Neural cell (in vitro differentiated cells): ENCODE measurements around the gene SPOP. TPM values are rescaled to one million over a fixed set of nuclear protein-coding genes. Genes with fewer than 3 reads are reported as not detected.

ENCODE experiments used
- H2AFZ ChIP-seq: fragments of 200-600, 300-800 bp; sonication (generic), shearing (Covaris generic); 2 replicates; pipeline ENCODE4 v1.6.0; 2014; ENCODE audit warnings: low read depth, mild to moderate bottlenecking, antibody characterized with exemption, low read length, moderate library complexity
- H3F3A ChIP-seq: fragments of 200-600 bp; shearing (Covaris generic); 2 replicates; pipeline ENCODE4 v1.6.1; 2016; ENCODE audit warnings: mild to moderate bottlenecking, moderate library complexity, mixed read lengths, antibody characterized with exemption, low read length; ENCODE audit not compliant: insufficient read depth, poor library complexity, severe bottlenecking
- H3K27ac ChIP-seq: fragments of 200-600, 300-800 bp; sonication (generic), shearing (Covaris generic); 2 replicates; pipeline ENCODE4 v1.5.1; 2014; ENCODE audit warnings: mild to moderate bottlenecking, low read length, moderate library complexity
- H3K27me3 ChIP-seq: fragments of 300-800, 200-600 bp; sonication (generic), shearing (Covaris generic); 2 replicates; pipeline ENCODE4 v1.6.0; 2014; ENCODE audit warnings: mild to moderate bottlenecking, low read depth, low read length, moderate library complexity; ENCODE audit not compliant: insufficient read depth
- H3K36me3 ChIP-seq: fragments of 300-800, 200-600 bp; sonication (generic), shearing (Covaris generic); 2 replicates; pipeline ENCODE4 v1.5.1; 2014; ENCODE audit warnings: mild to moderate bottlenecking, antibody characterized with exemption, low read length, moderate library complexity; ENCODE audit not compliant: insufficient read depth
- H3K4me2 ChIP-seq: fragments of 300-800, 200-600 bp; sonication (generic), shearing (Covaris generic); 2 replicates; pipeline ENCODE4 v1.6.0; 2014; ENCODE audit warnings: mild to moderate bottlenecking, low read length
- H3K4me3 ChIP-seq: fragments of 300-800, 200-600 bp; sonication (generic), shearing (Covaris generic); 2 replicates; pipeline ENCODE4 v1.5.1; 2014; ENCODE audit warnings: mild to moderate bottlenecking, low read length, moderate library complexity
- H3K79me2 ChIP-seq: fragments of 200-600 bp; shearing (Covaris generic); replicated peaks from 2 replicates; pipeline ENCODE4 v1.6.0; 2014; ENCODE audit warnings: mild to moderate bottlenecking, low read length, moderate library complexity; ENCODE audit not compliant: insufficient read depth
- H3K9ac ChIP-seq: fragments of 300-800, 200-600 bp; sonication (generic), shearing (Covaris generic); 2 replicates; pipeline ENCODE4 v1.6.1; 2016; ENCODE audit warnings: mild to moderate bottlenecking, low read length, mixed read lengths
- H3K9me2 ChIP-seq: fragments of 200-600 bp; shearing (Covaris generic); 2 replicates; pipeline ENCODE4 v1.6.1; 2016; ENCODE audit warnings: mild to moderate bottlenecking, low read length, mixed read lengths; ENCODE audit not compliant: insufficient read depth
- H3K9me3 ChIP-seq: fragments of 200-600, 300-800 bp; sonication (generic), shearing (Covaris generic); 2 replicates; pipeline ENCODE4 v1.6.1; 2016; ENCODE audit warnings: mild to moderate bottlenecking, mixed run types, low read length, moderate library complexity, mixed read lengths
- H4K20me1 ChIP-seq: fragments of 200-600 bp; shearing (Covaris generic); 2 replicates; pipeline ENCODE4 v1.6.1; 2016; ENCODE audit warnings: mild to moderate bottlenecking, mixed run types; ENCODE audit not compliant: insufficient read depth
- EP300 ChIP-seq: fragments of 450-650 bp; conservative IDR thresholded peaks from 2 replicates; pipeline ENCODE4 v1.6.1; 2014; ENCODE audit warnings: antibody characterized with exemption, mild to moderate bottlenecking, moderate library complexity; ENCODE audit not compliant: poor library complexity, severe bottlenecking
- EZH2 ChIP-seq: fragments of 200-600, 300-800 bp; shearing (Covaris generic), sonication (generic); IDR thresholded peaks from 2 replicates; pipeline ENCODE4 v1.6.1; 2014; ENCODE audit warnings: antibody characterized with exemption, low read length, borderline replicate concordance, mild to moderate bottlenecking; ENCODE audit not compliant: insufficient read depth, poor library complexity, severe bottlenecking
- MXI1 ChIP-seq: fragments of 450-650 bp; conservative IDR thresholded peaks from 2 replicates; pipeline ENCODE4 v1.6.1; 2014; ENCODE audit warnings: antibody characterized with exemption, mild to moderate bottlenecking; ENCODE audit not compliant: poor library complexity, severe bottlenecking
- POLR2AphosphoS5 ChIP-seq: IDR thresholded peaks from 2 replicates; pipeline ENCODE4 v1.6.1; 2012
- RAD21 ChIP-seq: fragments of 450-650 bp; conservative IDR thresholded peaks from 2 replicates; pipeline ENCODE4 v1.6.1; 2014; ENCODE audit warnings: antibody characterized with exemption, mild to moderate bottlenecking, moderate library complexity
- SMC3 ChIP-seq: fragments of 450-650 bp; conservative IDR thresholded peaks from 2 replicates; pipeline ENCODE4 v1.6.1; 2014; ENCODE audit warnings: antibody characterized with exemption, mild to moderate bottlenecking, moderate library complexity; ENCODE audit not compliant: poor library complexity
- TAF1 ChIP-seq: IDR thresholded peaks from 2 replicates; pipeline ENCODE4 v1.6.1; 2012; ENCODE audit warnings: low read depth
- polyA plus RNA-seq: library from polyadenylated mRNA; depleted of rRNA; stranded (reverse); fragments of >200 nt; gene quantifications from 2 replicates; pipeline ENCODE4 v1.2.3, GENCODE V29; 2014
- TF ChIP-seq, protein P1 (sequence below): IDR thresholded peaks from 2 replicates; pipeline ENCODE4 v1.6.1; 2012; ENCODE audit warnings: borderline replicate concordance
- TF ChIP-seq, protein P2 (sequence below): fragments of 450-650 bp; IDR thresholded peaks from 2 replicates; pipeline ENCODE4 v1.5.1; 2014; ENCODE audit warnings: antibody characterized with exemption, mild to moderate bottlenecking, moderate library complexity; ENCODE audit not compliant: poor library complexity, severe bottlenecking

Gene SPOP
- polyA plus RNA-seq, 1 donor from 2014 or later = 71.9 TPM

DNA sequence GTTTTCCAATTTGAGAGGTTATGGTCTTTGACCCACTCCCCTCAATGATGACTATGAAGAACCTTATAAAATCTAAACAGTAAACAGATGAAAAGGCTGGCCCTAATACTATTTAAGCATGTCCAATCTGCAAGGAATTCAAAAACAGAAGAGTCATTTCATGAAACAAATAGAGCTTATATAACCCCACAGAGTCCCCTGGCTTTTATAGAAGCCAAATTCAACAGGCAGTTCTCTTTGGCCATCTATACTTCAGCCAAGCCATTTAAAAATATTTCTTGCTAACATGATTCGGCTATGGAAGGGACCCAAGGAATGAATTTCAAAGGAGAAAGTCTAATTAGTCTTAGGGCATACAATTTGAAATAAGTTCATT is 43.4 kb downstream of the SPOP start:
- H3K27me3 ChIP-seq = no peaks in the 10 kb centered on the region
- H3K27ac ChIP-seq = no peak overlapping the region
- no peak overlapping the region for H3K4me3 ChIP-seq
- no peaks in the 10 kb centered on the region for H3F3A ChIP-seq
- H3K79me2 ChIP-seq = peaks cover 36% of the 10 kb centered on the region
- no peak overlapping the region for H2AFZ ChIP-seq
- H3K9me3 ChIP-seq = no peaks in the 10 kb centered on the region
- no peaks in the 10 kb centered on the region for H3K9me2 ChIP-seq
- no peaks in the 10 kb centered on the region for H4K20me1 ChIP-seq
- peaks cover 3% of the 10 kb centered on the region for H3K36me3 ChIP-seq
- no peak overlapping the region for H3K9ac ChIP-seq
- H3K4me2 ChIP-seq = no peak overlapping the region
- TF ChIP-seq RAD21 (no peak), EP300 (no peak), POLR2AphosphoS5 (no peak), EZH2 (no peak), MXI1 (no peak), SMC3 (no peak), TAF1 (no peak)
- TF ChIP-seq, protein P1, sequence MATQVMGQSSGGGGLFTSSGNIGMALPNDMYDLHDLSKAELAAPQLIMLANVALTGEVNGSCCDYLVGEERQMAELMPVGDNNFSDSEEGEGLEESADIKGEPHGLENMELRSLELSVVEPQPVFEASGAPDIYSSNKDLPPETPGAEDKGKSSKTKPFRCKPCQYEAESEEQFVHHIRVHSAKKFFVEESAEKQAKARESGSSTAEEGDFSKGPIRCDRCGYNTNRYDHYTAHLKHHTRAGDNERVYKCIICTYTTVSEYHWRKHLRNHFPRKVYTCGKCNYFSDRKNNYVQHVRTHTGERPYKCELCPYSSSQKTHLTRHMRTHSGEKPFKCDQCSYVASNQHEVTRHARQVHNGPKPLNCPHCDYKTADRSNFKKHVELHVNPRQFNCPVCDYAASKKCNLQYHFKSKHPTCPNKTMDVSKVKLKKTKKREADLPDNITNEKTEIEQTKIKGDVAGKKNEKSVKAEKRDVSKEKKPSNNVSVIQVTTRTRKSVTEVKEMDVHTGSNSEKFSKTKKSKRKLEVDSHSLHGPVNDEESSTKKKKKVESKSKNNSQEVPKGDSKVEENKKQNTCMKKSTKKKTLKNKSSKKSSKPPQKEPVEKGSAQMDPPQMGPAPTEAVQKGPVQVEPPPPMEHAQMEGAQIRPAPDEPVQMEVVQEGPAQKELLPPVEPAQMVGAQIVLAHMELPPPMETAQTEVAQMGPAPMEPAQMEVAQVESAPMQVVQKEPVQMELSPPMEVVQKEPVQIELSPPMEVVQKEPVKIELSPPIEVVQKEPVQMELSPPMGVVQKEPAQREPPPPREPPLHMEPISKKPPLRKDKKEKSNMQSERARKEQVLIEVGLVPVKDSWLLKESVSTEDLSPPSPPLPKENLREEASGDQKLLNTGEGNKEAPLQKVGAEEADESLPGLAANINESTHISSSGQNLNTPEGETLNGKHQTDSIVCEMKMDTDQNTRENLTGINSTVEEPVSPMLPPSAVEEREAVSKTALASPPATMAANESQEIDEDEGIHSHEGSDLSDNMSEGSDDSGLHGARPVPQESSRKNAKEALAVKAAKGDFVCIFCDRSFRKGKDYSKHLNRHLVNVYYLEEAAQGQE = no peak
- TF ChIP-seq, protein P2, sequence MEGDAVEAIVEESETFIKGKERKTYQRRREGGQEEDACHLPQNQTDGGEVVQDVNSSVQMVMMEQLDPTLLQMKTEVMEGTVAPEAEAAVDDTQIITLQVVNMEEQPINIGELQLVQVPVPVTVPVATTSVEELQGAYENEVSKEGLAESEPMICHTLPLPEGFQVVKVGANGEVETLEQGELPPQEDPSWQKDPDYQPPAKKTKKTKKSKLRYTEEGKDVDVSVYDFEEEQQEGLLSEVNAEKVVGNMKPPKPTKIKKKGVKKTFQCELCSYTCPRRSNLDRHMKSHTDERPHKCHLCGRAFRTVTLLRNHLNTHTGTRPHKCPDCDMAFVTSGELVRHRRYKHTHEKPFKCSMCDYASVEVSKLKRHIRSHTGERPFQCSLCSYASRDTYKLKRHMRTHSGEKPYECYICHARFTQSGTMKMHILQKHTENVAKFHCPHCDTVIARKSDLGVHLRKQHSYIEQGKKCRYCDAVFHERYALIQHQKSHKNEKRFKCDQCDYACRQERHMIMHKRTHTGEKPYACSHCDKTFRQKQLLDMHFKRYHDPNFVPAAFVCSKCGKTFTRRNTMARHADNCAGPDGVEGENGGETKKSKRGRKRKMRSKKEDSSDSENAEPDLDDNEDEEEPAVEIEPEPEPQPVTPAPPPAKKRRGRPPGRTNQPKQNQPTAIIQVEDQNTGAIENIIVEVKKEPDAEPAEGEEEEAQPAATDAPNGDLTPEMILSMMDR = no peak

DNA sequence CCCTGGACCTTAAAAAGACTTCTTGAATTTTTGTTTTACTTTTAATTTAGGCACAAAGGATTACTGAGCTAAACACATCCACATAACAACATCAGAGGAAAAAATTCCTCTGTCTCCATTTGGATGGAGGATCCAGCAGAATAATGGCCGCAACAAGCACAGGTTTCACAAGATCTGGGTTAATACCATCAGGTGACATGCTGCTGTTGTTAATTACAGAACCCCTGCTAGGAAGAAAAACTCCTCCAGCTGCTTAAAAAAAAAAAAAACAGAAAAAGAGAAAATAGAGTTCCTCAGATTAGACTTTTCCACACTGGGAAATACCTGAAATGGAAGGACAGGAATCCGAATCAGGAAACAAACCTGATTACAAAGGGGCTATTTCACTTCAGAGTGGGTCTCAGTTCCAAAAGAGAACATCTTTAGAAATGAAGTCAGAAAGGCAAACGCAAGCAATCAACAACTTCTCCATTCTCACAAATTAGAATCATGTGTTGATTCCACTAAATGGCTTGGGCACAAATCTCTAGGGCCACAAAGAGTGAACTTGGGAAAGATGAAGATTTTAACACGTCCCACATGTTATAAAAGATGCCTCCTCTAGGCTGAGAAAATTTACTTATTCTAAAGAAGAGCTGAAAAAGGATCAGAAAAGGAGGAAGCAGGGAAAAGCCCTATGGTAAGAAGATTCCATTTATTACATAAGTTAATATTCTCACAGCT is 44.0 kb downstream of the SPOP start:
- peaks cover 36% of the 10 kb centered on the region for H3K79me2 ChIP-seq
- H3K9me3 ChIP-seq = no peaks in the 10 kb centered on the region
- H3K9me2 ChIP-seq = no peaks in the 10 kb centered on the region
- no peaks in the 10 kb centered on the region for H3K27me3 ChIP-seq
- TF ChIP-seq, protein P2 = no peak
- no peak for TF ChIP-seq EP300
- TF ChIP-seq TAF1 = no peak
- TF ChIP-seq, protein P1 = no peak
- no peak for TF ChIP-seq EZH2
- TF ChIP-seq POLR2AphosphoS5 = no peak
- TF ChIP-seq SMC3 = no peak
- no peak for TF ChIP-seq MXI1
- no peak for TF ChIP-seq RAD21
- peaks cover 3% of the 10 kb centered on the region for H3K36me3 ChIP-seq
- H3K4me3 ChIP-seq = peak overlapping the region; percentile 3
- no peak overlapping the region for H3K9ac ChIP-seq
- no peak overlapping the region for H3K4me2 ChIP-seq
- H4K20me1 ChIP-seq = no peaks in the 10 kb centered on the region
- no peaks in the 10 kb centered on the region for H3F3A ChIP-seq
- no peak overlapping the region for H2AFZ ChIP-seq
- H3K27ac ChIP-seq = no peak overlapping the region
